Heart left ventricle (tissue), 13 donors: Measurements from ENCODE around the gene PPWD1.

Source experiments
- CTCF ChIP-seq, 12 donors: fragments of 200-600 bp; sonication (generic) in 4 of 12; IDR thresholded peaks; one replicate each; pipeline versions ENCODE4 v1.5.0 to v1.8.0; 2018 to 2022; ENCODE audit warnings: antibody characterized with exemption in 12 of 12, mild to moderate bottlenecking in 5 of 12
- POLR2A ChIP-seq, 2 donors: fragments of 450-650 bp; IDR thresholded peaks; one replicate each; pipeline ENCODE4 v1.6.1; 2017; ENCODE audit warnings: antibody characterized with exemption in 2 of 2, mild to moderate bottlenecking in 2 of 2, moderate library complexity in 2 of 2
- donor health status: ischemic (EF 13 %, LVEDD 7.1; RV severe dilation, severe dysfunction).
- donor health status: DM: no; HTN: yes; CAD: no.
- donor health status: DM: no; HTN: no; CAD: no.
- donor health status: ischemic (EF 25% LVEDD 6.9; RV normal size, moderate dysfunction).
- donor health status: ischemic (EF 25% LVEDD 5.7; RV mildly dilated, moderate dysfunction).
- donor health status: ischemic (EF 35%, LVEDD 5.7; RV mildly dilated, moderate dysfunction).
- donor health status: nonischemic (EF 11% LVEDD 7.7; RV severe dilation, severe dysfunction).
- donor health status: DM: yes; HTN: yes; CAD: no.
- donor health status: PGD.
- donor health status: ischemic (EF 29% LVEDD 5.4; RV normal size, mild dysfunction).
- donor health status: nonischemic (EF 23%, LVEDD 6.1; RV moderate dilation, normal function).

- no peak for TF ChIP-seq CTCF (IDR thresholded peaks at IDR 0.05)
- TF ChIP-seq POLR2A (IDR thresholded peaks at IDR 0.05): no peak
Observed at GRCh38 chr5:65539827-65540226, 23.3 kb upstream of the PPWD1 start.
